Skeletal muscle tissue (tissue), 2 donors: ENCODE data around the gene ZFP62. TPM values are rescaled to one million over a fixed set of nuclear protein-coding genes. Genes with fewer than 3 reads are reported as not detected.

Source experiments
- small RNA-seq: library from RNA; depleted of rRNA; stranded (forward); fragments of <200 nt; gene quantifications from one replicate; pipeline ENCODE3, GENCODE V24; 2014
- total RNA-seq: library from RNA; depleted of rRNA; stranded (reverse); fragments of >200 nt; gene quantifications from one replicate; pipeline ENCODE4 v1.2.3, GENCODE V29; 2014

Gene ZFP62
- total RNA-seq, 1 donor from 2014 or later, result 16.2 TPM

Small RNA genes lying within 50 kb of the gene (small RNA-seq; reads per million reads assigned to genes)
- not detected for gene RF00019

Other genes with a start within 250 kb of the ZFP62 start
- gene FLT4, start 211.7 kb downstream of the ZFP62 start, total RNA-seq, result 8.4 TPM
- gene OR2Y1, start 121.2 kb downstream of the ZFP62 start, total RNA-seq, result not detected
- gene MGAT1, start 58.5 kb downstream of the ZFP62 start, total RNA-seq, result 38.1 TPM
- not detected for gene BTNL8, start 37.9 kb upstream of the ZFP62 start, total RNA-seq
- not detected for gene BTNL3, start 127.6 kb upstream of the ZFP62 start, total RNA-seq
- gene BTNL9, start 179.0 kb upstream of the ZFP62 start, total RNA-seq, result 9.9 TPM